RWPE2 (cell line): ENCODE measurements around the gene ATP6V0D1.

ENCODE experiments used
- ATAC-seq: fragments of 200-7000 bp; cut with Tn5 transposase; 3 replicates; pipeline ENCODE4 v1.9.1; 2021; ENCODE audit warnings: low read depth
- DNase-seq: peaks from one replicate; pipeline ENCODE4 v3.0.0-alpha.2; 2020; ENCODE audit warnings: low spot score
- H3K27ac ChIP-seq: fragments of 450-650 bp; 2 replicates; pipeline ENCODE4 v1.5.1; 2017; ENCODE audit warnings: mild to moderate bottlenecking; ENCODE audit not compliant: poor library complexity, severe bottlenecking
- H3K27me3 ChIP-seq: fragments of 250-450 bp; sonication (Bioruptor Pico); 2 replicates; pipeline ENCODE4 v1.5.1; 2021; ENCODE audit warnings: mild to moderate bottlenecking, moderate library complexity; ENCODE audit not compliant: insufficient read depth, poor library complexity, severe bottlenecking
- H3K36me3 ChIP-seq: fragments of 250-450 bp; sonication (Bioruptor Pico); 2 replicates; pipeline ENCODE4 v1.5.1; 2020; ENCODE audit warnings: low read depth, mild to moderate bottlenecking, moderate library complexity
- H3K4me1 ChIP-seq: fragments of 250-450 bp; sonication (Bioruptor Pico); 2 replicates; pipeline ENCODE4 v1.5.1; 2021; ENCODE audit warnings: mild to moderate bottlenecking, moderate library complexity; ENCODE audit not compliant: insufficient read depth, poor library complexity, severe bottlenecking
- H3K4me3 ChIP-seq: fragments of 250-450 bp; sonication (Bioruptor Pico); 2 replicates; pipeline ENCODE4 v1.5.1; 2021; ENCODE audit warnings: mild to moderate bottlenecking, moderate library complexity; ENCODE audit not compliant: severe bottlenecking
- H3K9me3 ChIP-seq: fragments of 250-450 bp; sonication (Bioruptor Pico); 2 replicates; pipeline ENCODE4 v1.5.1; 2021; ENCODE audit warnings: mild to moderate bottlenecking, moderate library complexity; ENCODE audit not compliant: severe bottlenecking
- TF ChIP-seq, protein P1 (sequence below): fragments of 450-650 bp; IDR thresholded peaks from one replicate; pipeline ENCODE4 v1.5.1; 2017; ENCODE audit warnings: mild to moderate bottlenecking, moderate library complexity; ENCODE audit not compliant: poor library complexity, severe bottlenecking

Gene ATP6V0D1

DNA sequence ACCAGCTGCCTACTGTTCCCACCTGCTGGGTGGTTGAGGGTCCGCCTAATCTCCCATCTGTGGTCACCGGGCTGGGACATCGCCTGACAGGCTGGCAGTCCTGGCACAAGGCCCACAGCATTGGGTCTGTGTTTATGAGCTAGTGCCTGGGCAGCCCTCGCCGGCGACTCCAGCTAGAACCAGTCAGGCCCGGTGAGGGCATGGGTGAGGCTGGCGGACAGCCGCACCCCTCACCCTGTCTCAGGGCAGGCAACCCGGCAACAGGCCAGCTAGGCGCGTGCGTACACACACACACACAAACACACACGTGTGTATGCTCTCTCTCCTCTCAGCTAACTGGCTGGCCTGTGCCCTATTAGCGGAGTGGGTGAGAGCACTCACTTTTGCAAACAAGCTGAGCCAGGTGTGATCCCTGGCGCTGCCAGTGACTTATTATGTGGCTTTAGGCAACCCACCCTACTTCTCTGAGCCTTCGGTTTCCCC is 39.6 kb downstream of the ATP6V0D1 start:
- no peak overlapping the region for H3K27ac ChIP-seq
- DNase-seq, result no peak

DNA sequence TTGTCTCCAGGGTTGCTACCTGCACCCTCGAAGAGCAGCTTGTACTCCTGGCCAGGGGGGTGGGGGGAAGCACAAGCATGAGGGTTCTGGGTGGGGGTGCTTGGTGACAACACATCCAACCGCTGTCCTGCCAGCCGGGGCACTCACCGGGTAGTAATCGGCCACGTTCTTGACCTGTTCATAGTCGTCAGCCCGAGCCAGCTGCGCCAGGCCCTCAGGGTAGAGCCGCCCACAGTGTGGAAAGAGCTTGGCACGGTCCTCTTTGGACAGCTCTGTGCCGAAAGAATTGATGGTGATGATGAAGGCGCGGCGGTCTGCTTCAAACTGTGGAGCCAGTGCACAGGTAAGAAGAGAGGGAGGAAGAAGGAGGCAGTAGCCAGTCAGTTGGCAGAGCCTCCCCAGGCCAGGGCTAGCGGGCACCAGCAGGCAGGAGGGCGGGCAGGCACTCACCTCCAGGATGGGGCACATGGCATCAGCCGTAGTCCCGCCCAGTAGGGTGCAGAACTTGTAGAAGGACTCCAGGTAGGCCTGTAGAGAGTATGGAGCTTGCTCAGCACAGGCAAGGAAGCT is 42.0 kb downstream of the ATP6V0D1 start:
- peak; percentile 20; the same call in 1 of the 3 replicates for ATAC-seq
- TF ChIP-seq, protein P1, sequence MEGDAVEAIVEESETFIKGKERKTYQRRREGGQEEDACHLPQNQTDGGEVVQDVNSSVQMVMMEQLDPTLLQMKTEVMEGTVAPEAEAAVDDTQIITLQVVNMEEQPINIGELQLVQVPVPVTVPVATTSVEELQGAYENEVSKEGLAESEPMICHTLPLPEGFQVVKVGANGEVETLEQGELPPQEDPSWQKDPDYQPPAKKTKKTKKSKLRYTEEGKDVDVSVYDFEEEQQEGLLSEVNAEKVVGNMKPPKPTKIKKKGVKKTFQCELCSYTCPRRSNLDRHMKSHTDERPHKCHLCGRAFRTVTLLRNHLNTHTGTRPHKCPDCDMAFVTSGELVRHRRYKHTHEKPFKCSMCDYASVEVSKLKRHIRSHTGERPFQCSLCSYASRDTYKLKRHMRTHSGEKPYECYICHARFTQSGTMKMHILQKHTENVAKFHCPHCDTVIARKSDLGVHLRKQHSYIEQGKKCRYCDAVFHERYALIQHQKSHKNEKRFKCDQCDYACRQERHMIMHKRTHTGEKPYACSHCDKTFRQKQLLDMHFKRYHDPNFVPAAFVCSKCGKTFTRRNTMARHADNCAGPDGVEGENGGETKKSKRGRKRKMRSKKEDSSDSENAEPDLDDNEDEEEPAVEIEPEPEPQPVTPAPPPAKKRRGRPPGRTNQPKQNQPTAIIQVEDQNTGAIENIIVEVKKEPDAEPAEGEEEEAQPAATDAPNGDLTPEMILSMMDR, result no peak
- Histone ChIP-seq H3K4me1 (no peaks in the 10 kb centered on the region), H3K36me3 (peaks cover 17% of the 10 kb centered on the region), H3K4me3 (no peak overlapping the region), H3K9me3 (no peaks in the 10 kb centered on the region), H3K27me3 (no peaks in the 10 kb centered on the region), H3K27ac (no peak overlapping the region)
- no peak for DNase-seq

More for the DNA sequence above, 39.6 kb downstream of the ATP6V0D1 start:
- Histone ChIP-seq H3K9me3 (no peaks in the 10 kb centered on the region), H3K36me3 (peaks cover 17% of the 10 kb centered on the region), H3K4me3 (no peak overlapping the region), H3K27me3 (no peaks in the 10 kb centered on the region), H3K4me1 (no peaks in the 10 kb centered on the region)
- TF ChIP-seq, protein P1, result no peak
- no peak for ATAC-seq

DNA sequence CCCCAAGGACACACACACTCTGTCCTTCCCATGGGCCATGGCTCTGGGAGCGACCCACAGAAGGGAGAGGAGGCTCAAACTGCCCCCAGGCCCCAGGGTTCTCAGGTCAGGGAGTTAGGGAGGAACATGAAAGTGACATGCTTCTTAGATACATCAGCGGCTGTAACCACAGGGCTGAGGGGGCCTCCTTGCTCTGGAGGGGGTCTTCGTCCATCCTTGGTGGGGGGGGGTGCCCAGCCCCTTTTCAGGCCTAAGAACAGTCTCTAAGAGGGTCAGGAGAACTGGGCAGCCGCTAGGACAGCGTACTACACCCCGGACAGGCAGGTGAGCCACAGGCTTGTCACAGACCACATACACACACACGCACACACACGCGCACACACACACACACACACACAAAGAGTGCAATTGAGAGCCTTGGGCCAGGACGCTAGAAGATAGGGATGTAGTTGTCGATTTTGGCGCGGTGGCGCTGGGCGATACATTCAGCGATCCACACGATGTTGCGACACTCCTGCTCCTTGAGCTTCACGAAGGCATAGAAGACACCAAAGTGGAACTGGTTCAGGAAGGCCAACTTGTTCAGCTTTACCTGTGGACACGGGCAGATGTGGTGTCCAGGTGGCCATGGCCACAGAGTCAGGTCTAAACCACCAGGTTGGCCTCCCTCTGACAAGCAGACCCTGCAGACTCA is 42.7 kb downstream of the ATP6V0D1 start:
- TF ChIP-seq, protein P1, result no peak
- ATAC-seq (no peak), DNase-seq (no peak)
- no peak overlapping the region for H3K4me3 ChIP-seq
- H3K9me3 ChIP-seq, result no peaks in the 10 kb centered on the region
- no peaks in the 10 kb centered on the region for H3K27me3 ChIP-seq
- H3K36me3 ChIP-seq, result peaks cover 17% of the 10 kb centered on the region
- H3K4me1 ChIP-seq, result no peaks in the 10 kb centered on the region
- H3K27ac ChIP-seq, result no peak overlapping the region

DNA sequence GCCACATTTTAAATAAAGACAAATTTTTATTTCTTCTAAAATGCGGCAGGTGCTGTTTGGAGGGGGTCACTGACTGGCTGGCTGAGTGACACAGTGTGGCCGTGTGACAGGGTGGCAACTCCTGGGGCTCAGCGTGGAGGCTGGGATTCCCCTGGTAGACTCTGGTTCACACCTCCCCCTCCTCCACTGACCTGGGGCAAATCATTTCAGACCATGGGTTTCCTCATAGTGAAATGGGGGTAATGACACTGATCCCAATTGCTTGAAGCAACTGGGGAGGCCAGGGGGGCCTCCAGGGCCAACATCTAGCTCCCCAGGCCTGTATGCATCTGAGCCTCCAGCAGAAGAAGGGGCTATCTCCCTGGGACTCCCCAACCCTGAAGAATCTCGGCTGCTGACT is 43.4 kb downstream of the ATP6V0D1 start:
- H3K36me3 ChIP-seq, result peaks cover 14% of the 10 kb centered on the region
- TF ChIP-seq, protein P1, result no peak
- H3K4me1 ChIP-seq, result no peaks in the 10 kb centered on the region
- no peaks in the 10 kb centered on the region for H3K27me3 ChIP-seq
- H3K27ac ChIP-seq, result no peak overlapping the region
- DNase-seq (no peak), ATAC-seq (no peak)
- no peak overlapping the region for H3K4me3 ChIP-seq
- H3K9me3 ChIP-seq, result no peaks in the 10 kb centered on the region
